ENCODE data around the gene STX19. TPM values are rescaled to one million over a fixed set of nuclear protein-coding genes. Genes with fewer than 3 reads are reported as not detected.

The STX19 gene
- total and polyA plus RNA-seq, 5 donors from 2014 or later = 0.95 TPM; not detected in 4

- Mint-ChIP-seq H3K9me3 (no peaks in the 10 kb centered on the region), H3K4me3 (no peak overlapping the region), H3K36me3 (peaks cover 10% of the 10 kb centered on the region), H3K4me1 (peaks cover 0 to 5% (median 1%) of the 10 kb centered on the region in 4 donors), H3K27ac (no peak overlapping the region), H3K27me3 (no peaks in the 10 kb centered on the region)
- no peaks in the 10 kb centered on the region for H3K27me3 ChIP-seq (ENCODE audit: control insufficient read depth, insufficient read depth, low read length)
- H3K27ac ChIP-seq (ENCODE audit: insufficient read depth, low read length, poor library complexity, severe bottlenecking) = no peak overlapping the region
- DNase-seq = no peak
- H3K9me3 ChIP-seq (ENCODE audit: control insufficient read depth in 2 of 2, low read length in 2 of 2) = no peaks in the 10 kb centered on the region
- ATAC-seq (ENCODE audit: low read depth in 2 of 2) = no peak
- H3K4me3 ChIP-seq (ENCODE audit: low read depth, low read length) = no peak overlapping the region
- no peaks in the 10 kb centered on the region for H3K36me3 ChIP-seq (ENCODE audit: control insufficient read depth, insufficient read depth, low read length)
- H3K4me1 ChIP-seq (ENCODE audit: control insufficient read depth, insufficient read depth, low read length, poor library complexity, severe bottlenecking) = no peaks in the 10 kb centered on the region
These were observed 26.4 kb downstream of the STX19 start for GRCh38 chr3:94001827-94002495.

- Histone ChIP-seq H3K27me3 (ENCODE audit: control insufficient read depth, insufficient read depth, low read length) (no peaks in the 10 kb centered on the region), H3K4me3 (ENCODE audit: low read depth, low read length) (no peak overlapping the region), H3K36me3 (ENCODE audit: control insufficient read depth, insufficient read depth, low read length) (no peaks in the 10 kb centered on the region), H3K4me1 (ENCODE audit: control insufficient read depth, insufficient read depth, low read length, poor library complexity, severe bottlenecking) (no peaks in the 10 kb centered on the region), H3K27ac (ENCODE audit: insufficient read depth, low read length, poor library complexity, severe bottlenecking) (no peak overlapping the region), H3K9me3 (ENCODE audit: control insufficient read depth in 2 of 2, low read length in 2 of 2) (no peaks in the 10 kb centered on the region)
- DNase-seq (no peak), ATAC-seq (ENCODE audit: low read depth in 2 of 2) (no peak)
- H3K4me1 Mint-ChIP-seq = peaks cover 0 to 5% (median 1%) of the 10 kb centered on the region in 4 donors
- no peaks in the 10 kb centered on the region for H3K27me3 Mint-ChIP-seq
- H3K36me3 Mint-ChIP-seq = peaks cover 13% of the 10 kb centered on the region
- no peaks in the 10 kb centered on the region for H3K9me3 Mint-ChIP-seq
- no peak overlapping the region for H3K4me3 Mint-ChIP-seq
- H3K27ac Mint-ChIP-seq = no peak overlapping the region
These were observed 27.2 kb downstream of the STX19 start for GRCh38 chr3:94001191-94001590.

- H3K27ac Mint-ChIP-seq = no peak overlapping the region
These were observed 34.3 kb downstream of the STX19 start for GRCh38 chr3:93994056-93994455.

GRCh38 chr3:93992207-93992606 is 36.2 kb downstream of the STX19 start:
- H3K4me3 Mint-ChIP-seq = no peak overlapping the region
- H3K27me3 Mint-ChIP-seq = no peaks in the 10 kb centered on the region
- H3K4me1 Mint-ChIP-seq = peaks cover 0 to 9% (median 0%) of the 10 kb centered on the region in 4 donors
- peaks cover 8% of the 10 kb centered on the region for H3K36me3 Mint-ChIP-seq
- no peak overlapping the region for H3K4me3 ChIP-seq (ENCODE audit: low read depth, low read length)
- H3K27ac Mint-ChIP-seq = no peak overlapping the region
- DNase-seq = no peak
- H3K9me3 Mint-ChIP-seq = no peaks in the 10 kb centered on the region
- ATAC-seq (ENCODE audit: low read depth in 2 of 2) = no peak
- H3K27me3 ChIP-seq (ENCODE audit: control insufficient read depth, insufficient read depth, low read length) = no peaks in the 10 kb centered on the region
- H3K36me3 ChIP-seq (ENCODE audit: control insufficient read depth, insufficient read depth, low read length) = no peaks in the 10 kb centered on the region
- no peaks in the 10 kb centered on the region for H3K4me1 ChIP-seq (ENCODE audit: control insufficient read depth, insufficient read depth, low read length, poor library complexity, severe bottlenecking)
- H3K27ac ChIP-seq (ENCODE audit: insufficient read depth, low read length, poor library complexity, severe bottlenecking) = no peak overlapping the region
- H3K9me3 ChIP-seq (ENCODE audit: control insufficient read depth in 2 of 2, low read length in 2 of 2) = no peaks in the 10 kb centered on the region

More at GRCh38 chr3:93994056-93994455, 34.3 kb downstream of the STX19 start:
- no peaks in the 10 kb centered on the region for H3K27me3 ChIP-seq (ENCODE audit: control insufficient read depth, insufficient read depth, low read length)
- Mint-ChIP-seq H3K27me3 (no peaks in the 10 kb centered on the region), H3K9me3 (no peaks in the 10 kb centered on the region), H3K4me1 (peaks cover 0 to 9% (median 0%) of the 10 kb centered on the region in 4 donors), H3K36me3 (peaks cover 12% of the 10 kb centered on the region), H3K4me3 (no peak overlapping the region)
- H3K4me3 ChIP-seq (ENCODE audit: low read depth, low read length) = no peak overlapping the region
- H3K27ac ChIP-seq (ENCODE audit: insufficient read depth, low read length, poor library complexity, severe bottlenecking) = no peak overlapping the region
- ATAC-seq (ENCODE audit: low read depth in 2 of 2) (no peak), DNase-seq (no peak)
- no peaks in the 10 kb centered on the region for H3K36me3 ChIP-seq (ENCODE audit: control insufficient read depth, insufficient read depth, low read length)
- no peaks in the 10 kb centered on the region for H3K4me1 ChIP-seq (ENCODE audit: control insufficient read depth, insufficient read depth, low read length, poor library complexity, severe bottlenecking)
- H3K9me3 ChIP-seq (ENCODE audit: control insufficient read depth in 2 of 2, low read length in 2 of 2) = no peaks in the 10 kb centered on the region

- H3K4me1 ChIP-seq (ENCODE audit: control insufficient read depth, insufficient read depth, low read length, poor library complexity, severe bottlenecking) = no peaks in the 10 kb centered on the region
- H3K27ac Mint-ChIP-seq = no peak overlapping the region
- no peak for ATAC-seq (ENCODE audit: low read depth in 2 of 2)
- peaks cover 0 to 9% (median 0%) of the 10 kb centered on the region in 4 donors for H3K4me1 Mint-ChIP-seq
- no peaks in the 10 kb centered on the region for H3K9me3 ChIP-seq (ENCODE audit: control insufficient read depth in 2 of 2, low read length in 2 of 2)
- no peak for DNase-seq
- no peaks in the 10 kb centered on the region for H3K27me3 Mint-ChIP-seq
- no peaks in the 10 kb centered on the region for H3K9me3 Mint-ChIP-seq
- H3K4me3 Mint-ChIP-seq = no peak overlapping the region
- H3K27ac ChIP-seq (ENCODE audit: insufficient read depth, low read length, poor library complexity, severe bottlenecking) = no peak overlapping the region
- H3K36me3 ChIP-seq (ENCODE audit: control insufficient read depth, insufficient read depth, low read length) = no peaks in the 10 kb centered on the region
- H3K27me3 ChIP-seq (ENCODE audit: control insufficient read depth, insufficient read depth, low read length) = no peaks in the 10 kb centered on the region
- no peak overlapping the region for H3K4me3 ChIP-seq (ENCODE audit: low read depth, low read length)
- H3K36me3 Mint-ChIP-seq = peaks cover 2% of the 10 kb centered on the region
These were observed 36.8 kb downstream of the STX19 start for GRCh38 chr3:93991631-93992030.

- H3K27ac Mint-ChIP-seq = no peak overlapping the region
These were observed 39.2 kb downstream of the STX19 start for GRCh38 chr3:93989241-93989640.

GRCh38 chr3:93988764-93989163 is 39.6 kb downstream of the STX19 start:
- Mint-ChIP-seq H3K9me3 (no peaks in the 10 kb centered on the region), H3K27ac (no peak overlapping the region), H3K36me3 (no peaks in the 10 kb centered on the region), H3K27me3 (no peaks in the 10 kb centered on the region), H3K4me1 (peaks cover 0 to 4% (median under 1%) of the 10 kb centered on the region in 4 donors), H3K4me3 (no peak overlapping the region)
- DNase-seq = no peak
- Histone ChIP-seq H3K27me3 (ENCODE audit: control insufficient read depth, insufficient read depth, low read length) (no peaks in the 10 kb centered on the region), H3K4me3 (ENCODE audit: low read depth, low read length) (no peak overlapping the region), H3K4me1 (ENCODE audit: control insufficient read depth, insufficient read depth, low read length, poor library complexity, severe bottlenecking) (peaks cover 2% of the 10 kb centered on the region), H3K9me3 (ENCODE audit: control insufficient read depth in 2 of 2, low read length in 2 of 2) (no peaks in the 10 kb centered on the region), H3K36me3 (ENCODE audit: control insufficient read depth, insufficient read depth, low read length) (no peaks in the 10 kb centered on the region), H3K27ac (ENCODE audit: insufficient read depth, low read length, poor library complexity, severe bottlenecking) (no peak overlapping the region)
- ATAC-seq (ENCODE audit: low read depth in 2 of 2) = no peak

More at GRCh38 chr3:93989241-93989640, 39.2 kb downstream of the STX19 start:
- peaks cover 2% of the 10 kb centered on the region for H3K4me1 ChIP-seq (ENCODE audit: control insufficient read depth, insufficient read depth, low read length, poor library complexity, severe bottlenecking)
- H3K4me3 ChIP-seq (ENCODE audit: low read depth, low read length) = no peak overlapping the region
- Mint-ChIP-seq H3K4me3 (no peak overlapping the region), H3K9me3 (no peaks in the 10 kb centered on the region), H3K27me3 (no peaks in the 10 kb centered on the region), H3K4me1 (peaks cover 0 to 6% (median under 1%) of the 10 kb centered on the region in 4 donors), H3K36me3 (no peaks in the 10 kb centered on the region)
- H3K27ac ChIP-seq (ENCODE audit: insufficient read depth, low read length, poor library complexity, severe bottlenecking) = no peak overlapping the region
- no peaks in the 10 kb centered on the region for H3K36me3 ChIP-seq (ENCODE audit: control insufficient read depth, insufficient read depth, low read length)
- no peaks in the 10 kb centered on the region for H3K27me3 ChIP-seq (ENCODE audit: control insufficient read depth, insufficient read depth, low read length)
- ATAC-seq (ENCODE audit: low read depth in 2 of 2) (no peak), DNase-seq (no peak)
- H3K9me3 ChIP-seq (ENCODE audit: control insufficient read depth in 2 of 2, low read length in 2 of 2) = no peaks in the 10 kb centered on the region

- Mint-ChIP-seq H3K9me3 (no peaks in the 10 kb centered on the region), H3K27ac (no peak overlapping the region), H3K36me3 (no peaks in the 10 kb centered on the region), H3K4me3 (no peak overlapping the region), H3K27me3 (no peaks in the 10 kb centered on the region), H3K4me1 (peaks cover 0 to 4% (median 3%) of the 10 kb centered on the region in 4 donors)
- Histone ChIP-seq H3K27ac (ENCODE audit: insufficient read depth, low read length, poor library complexity, severe bottlenecking) (no peak overlapping the region), H3K4me1 (ENCODE audit: control insufficient read depth, insufficient read depth, low read length, poor library complexity, severe bottlenecking) (peaks cover 2% of the 10 kb centered on the region), H3K36me3 (ENCODE audit: control insufficient read depth, insufficient read depth, low read length) (no peaks in the 10 kb centered on the region), H3K9me3 (ENCODE audit: control insufficient read depth in 2 of 2, low read length in 2 of 2) (no peaks in the 10 kb centered on the region), H3K4me3 (ENCODE audit: low read depth, low read length) (no peak overlapping the region), H3K27me3 (ENCODE audit: control insufficient read depth, insufficient read depth, low read length) (no peaks in the 10 kb centered on the region)
- DNase-seq = no peak
- no peak for ATAC-seq (ENCODE audit: low read depth in 2 of 2)
These were observed 40.1 kb downstream of the STX19 start for GRCh38 chr3:93988283-93988682.
